Activated CD4-positive, alpha-beta T cell treated with anti-CD3 and anti-CD28 coated beads for 4 hours (primary cell): Measurements from ENCODE around the gene USP17L17.
A peak's percentile ranks its signal among the peaks of the same experiment; 100 is the strongest.
"Not testable (repeated sequence)": the region's sequence is repeated elsewhere in the genome, so short reads cannot be mapped to it uniquely, and the experiment has no call there.

Experiments used
- DNase-seq, 2 donors: peaks; one replicate each; pipeline ENCODE4 v3.0.0-alpha.2; 2020

The USP17L17 gene

GRCh38 chr4:9243579-9243978 lies at the start of gene USP17L17:
Gene USP17L17, plus strand, starts transcription at chr4:9243879. Its CDS starts 0 bp downstream, at chr4:9243879.
- not testable (repeated sequence) for DNase-seq

GRCh38 chr4:9210357-9210756 lies 33.3 kb upstream of the USP17L17 start, which contains the start of gene USP17L10:
Gene USP17L10, plus strand, starts transcription at chr4:9210657. Its CDS starts 0 bp downstream, at chr4:9210657.
- not testable (repeated sequence) for DNase-seq

- DNase-seq, result not testable (repeated sequence)
Measured at GRCh38 chr4:9214701-9215100, 29.0 kb upstream of the USP17L17 start.

GRCh38 chr4:9215105-9215504 lies 28.6 kb upstream of the USP17L17 start, which contains the start of gene USP17L11:
Gene USP17L11, plus strand, starts transcription at chr4:9215405. Its CDS starts 0 bp downstream, at chr4:9215405.
- DNase-seq, result not testable (repeated sequence)

- not testable (repeated sequence) for DNase-seq
Measured at GRCh38 chr4:9219852-9220251, 23.8 kb upstream of the USP17L17 start, which contains the start of gene USP17L12. Gene USP17L12, plus strand, starts transcription at chr4:9220152. Its CDS starts 0 bp downstream, at chr4:9220152.

- DNase-seq, result not testable (repeated sequence)
Measured at GRCh38 chr4:9224596-9224995, 19.1 kb upstream of the USP17L17 start, which contains the start of gene USP17L13. Gene USP17L13, plus strand, starts transcription at chr4:9224896. Its CDS starts 0 bp downstream, at chr4:9224896.

- DNase-seq, result not testable (repeated sequence)
Measured at GRCh38 chr4:9230249-9230648, 13.4 kb upstream of the USP17L17 start.

GRCh38 chr4:9234085-9234484 lies 9.6 kb upstream of the USP17L17 start, which contains the start of gene USP17L15:
Gene USP17L15, plus strand, starts transcription at chr4:9234385. Its CDS starts 0 bp downstream, at chr4:9234385.
- not testable (repeated sequence) for DNase-seq

GRCh38 chr4:9238461-9238860 lies 5.2 kb upstream of the USP17L17 start:
- DNase-seq, result not testable (repeated sequence)

- DNase-seq, result peak; percentile 0 to 2
Measured at GRCh38 chr4:9247953-9248680, 4.4 kb downstream of the USP17L17 start, which contains the start of gene USP17L18. Gene USP17L18, plus strand, starts transcription at chr4:9248630. Its CDS starts 0 bp downstream, at chr4:9248630.

- DNase-seq, result not testable (repeated sequence)
Measured at GRCh38 chr4:9253078-9253477, 9.4 kb downstream of the USP17L17 start, which contains the start of gene USP17L19. Gene USP17L19, plus strand, starts transcription at chr4:9253378. Its CDS starts 0 bp downstream, at chr4:9253378.

GRCh38 chr4:9257824-9258223 lies 14.1 kb downstream of the USP17L17 start, which contains the start of gene USP17L20:
Gene USP17L20, plus strand, starts transcription at chr4:9258124. Its CDS starts 0 bp downstream, at chr4:9258124.
- not testable (repeated sequence) for DNase-seq

GRCh38 chr4:9262572-9262971 lies 18.9 kb downstream of the USP17L17 start, which contains the start of gene USP17L21:
Gene USP17L21, plus strand, starts transcription at chr4:9262872. Its CDS starts 0 bp downstream, at chr4:9262872.
- DNase-seq, result not testable (repeated sequence)

GRCh38 chr4:9267319-9267718 lies 23.6 kb downstream of the USP17L17 start, which contains the start of gene USP17L22:
Gene USP17L22, plus strand, starts transcription at chr4:9267619. Its CDS starts 0 bp downstream, at chr4:9267619.
- DNase-seq, result not testable (repeated sequence)

- DNase-seq, result peak; percentile 0 to 1
Measured at GRCh38 chr4:9271719-9272118, 28.0 kb downstream of the USP17L17 start.
